NB4 (cell line): ENCODE data around the gene BCAS3.

ENCODE experiments used
- MYC ChIP-seq: IDR thresholded peaks from 2 replicates; pipeline ENCODE4 v1.6.1; 2011; ENCODE audit warnings: low read depth, low read length
- POLR2A ChIP-seq: IDR thresholded peaks from 2 replicates; pipeline ENCODE4 v1.6.1; 2011; ENCODE audit warnings: mild to moderate bottlenecking; ENCODE audit not compliant: insufficient read length; ENCODE audit errors: extremely low read depth
- TF ChIP-seq, protein P1 (sequence below): IDR thresholded peaks from one replicate; pipeline ENCODE4 v1.5.1; 2012; ENCODE audit warnings: low read depth, low read length

DNA sequence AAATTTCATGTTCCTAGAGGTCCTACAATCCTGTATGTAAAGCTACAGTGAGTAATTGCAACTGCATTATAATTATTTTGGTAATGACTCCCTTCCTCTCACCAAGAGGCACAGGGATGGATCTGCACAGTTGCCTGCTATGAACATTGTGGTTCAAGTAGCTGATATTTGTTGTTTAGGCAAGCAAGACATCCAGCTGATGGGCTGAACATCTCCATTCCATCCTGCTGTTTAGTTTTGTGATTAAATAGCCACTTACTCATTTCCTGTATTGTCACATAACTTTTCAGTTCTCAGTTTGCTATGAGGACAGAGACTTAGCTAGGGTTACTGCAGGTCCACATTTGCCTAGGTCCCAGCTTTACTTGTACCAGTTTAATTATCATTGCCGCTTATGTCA, 540.8 kb downstream of the BCAS3 start:
- no peak for TF ChIP-seq POLR2A
- TF ChIP-seq, protein P1, sequence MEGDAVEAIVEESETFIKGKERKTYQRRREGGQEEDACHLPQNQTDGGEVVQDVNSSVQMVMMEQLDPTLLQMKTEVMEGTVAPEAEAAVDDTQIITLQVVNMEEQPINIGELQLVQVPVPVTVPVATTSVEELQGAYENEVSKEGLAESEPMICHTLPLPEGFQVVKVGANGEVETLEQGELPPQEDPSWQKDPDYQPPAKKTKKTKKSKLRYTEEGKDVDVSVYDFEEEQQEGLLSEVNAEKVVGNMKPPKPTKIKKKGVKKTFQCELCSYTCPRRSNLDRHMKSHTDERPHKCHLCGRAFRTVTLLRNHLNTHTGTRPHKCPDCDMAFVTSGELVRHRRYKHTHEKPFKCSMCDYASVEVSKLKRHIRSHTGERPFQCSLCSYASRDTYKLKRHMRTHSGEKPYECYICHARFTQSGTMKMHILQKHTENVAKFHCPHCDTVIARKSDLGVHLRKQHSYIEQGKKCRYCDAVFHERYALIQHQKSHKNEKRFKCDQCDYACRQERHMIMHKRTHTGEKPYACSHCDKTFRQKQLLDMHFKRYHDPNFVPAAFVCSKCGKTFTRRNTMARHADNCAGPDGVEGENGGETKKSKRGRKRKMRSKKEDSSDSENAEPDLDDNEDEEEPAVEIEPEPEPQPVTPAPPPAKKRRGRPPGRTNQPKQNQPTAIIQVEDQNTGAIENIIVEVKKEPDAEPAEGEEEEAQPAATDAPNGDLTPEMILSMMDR = no peak
- TF ChIP-seq MYC = no peak
